Transverse colon (tissue), 4 donors: Measurements from ENCODE around the gene MXI1.
"Not testable (repeated sequence)": the region's sequence is repeated elsewhere in the genome, so short reads cannot be mapped to it uniquely, and the experiment has no call there.

Experiments
- CTCF ChIP-seq, 5 experiments: fragments of 200-600 bp in 3 of 5; fragments of 450-650 bp in 2 of 5; sonication (generic) in 3 of 5; IDR thresholded peaks; 1 replicate in 2 of 5; 2 replicates in 3 of 5; pipeline ENCODE4 v1.5.1; 2016 to 2017; ENCODE audit warnings: antibody characterized with exemption in 5 of 5, inconsistent platforms in 3 of 5, mild to moderate bottlenecking in 2 of 5, moderate library complexity in 1 of 5
- POLR2A ChIP-seq: fragments of 450-650 bp; IDR thresholded peaks from one replicate; pipeline ENCODE4 v1.6.1; 2016; ENCODE audit warnings: antibody characterized with exemption, mild to moderate bottlenecking, moderate library complexity
- POLR2AphosphoS5 ChIP-seq, 3 donors: sonication (generic); formaldehyde crosslinking; IDR thresholded peaks; one replicate each; pipeline ENCODE4 v1.6.1; 2016; ENCODE audit warnings: antibody characterized with exemption in 3 of 3

- TF ChIP-seq CTCF (IDR thresholded peaks at IDR 0.05); POLR2AphosphoS5 (IDR thresholded peaks at IDR 0.05); POLR2A: not testable (repeated sequence)
These were observed 44.0 kb downstream of the MXI1 start for GRCh38 chr10:110251392-110251791.
